ENCODE measurements around the gene PACS2. TPM values are rescaled to one million over a fixed set of nuclear protein-coding genes. Genes with fewer than 3 reads are reported as not detected.
A peak's percentile ranks its signal among the peaks of the same experiment; 100 is the strongest.

PACS2 gene
- total RNA-seq, 1 experiment from 2014 or later: 72.5 TPM

DNA sequence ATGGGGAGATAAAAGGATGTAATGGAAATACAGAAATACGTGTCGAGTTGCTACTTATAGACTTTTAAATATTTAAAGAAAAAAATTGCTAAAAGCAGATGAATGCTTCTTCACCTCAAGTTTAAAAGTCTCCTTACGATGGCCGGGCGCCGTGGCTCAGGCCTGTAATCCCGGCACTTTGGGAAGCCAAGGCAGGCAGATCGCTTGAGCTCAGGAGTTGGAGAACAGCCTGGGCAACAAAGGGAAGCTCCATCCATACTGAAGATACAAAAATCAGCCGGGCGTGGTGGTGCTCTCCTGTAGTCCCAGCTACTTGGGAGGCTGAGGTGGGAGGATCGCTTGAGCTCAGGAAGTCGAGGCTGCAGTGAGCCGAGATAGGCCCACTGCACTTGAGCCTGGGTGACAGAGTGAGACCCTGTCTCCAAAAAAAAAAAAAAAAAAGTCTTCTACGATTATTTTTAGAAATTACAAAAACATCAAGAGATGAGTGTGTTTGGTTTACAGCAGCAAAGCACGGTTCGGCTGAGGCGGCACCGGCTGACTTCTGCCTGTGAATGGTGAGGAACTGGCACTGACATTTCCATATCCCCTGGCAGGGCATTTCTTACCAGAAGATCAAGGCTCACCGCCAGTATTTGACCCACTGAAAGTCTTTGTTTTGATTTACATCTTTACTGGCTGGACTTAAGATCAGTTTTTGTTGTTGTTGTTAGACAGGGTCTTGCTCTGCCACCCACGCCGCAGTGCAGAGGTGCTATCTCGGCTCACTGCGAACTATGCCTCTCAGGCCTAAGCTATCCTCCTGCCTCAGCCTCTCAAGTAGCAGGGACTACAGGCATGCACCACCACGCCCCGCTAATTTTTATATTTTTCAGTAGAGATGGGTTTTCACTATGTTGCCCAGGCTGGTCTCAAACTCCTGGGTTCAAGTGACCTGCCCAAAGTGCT lies 101.2 kb downstream of the PACS2 start:
- Mint-ChIP-seq H3K4me3 (peak overlapping the region; percentile 51 to 77), H3K4me1 (peaks cover 9 to 21% of the 10 kb centered on the region in 2 experiments), H3K9me3 (no peaks in the 10 kb centered on the region), H3K36me3 (ENCODE audit: insufficient read depth in 1 of 3, low read depth in 3 of 3) (peaks cover 3 to 19% (median 13%) of the 10 kb centered on the region in 3 experiments; a peak in 6 of 7 replicates), H3K27ac (no peak overlapping the region), H3K27me3 (ENCODE audit: low read depth) (peaks cover 57% of the 10 kb centered on the region)
- Histone ChIP-seq H3K56ac (ENCODE audit: insufficient read length, low read depth, low read length) (no peak overlapping the region), H3K14ac (ENCODE audit: insufficient read depth, low read length) (no peak overlapping the region), H3K4ac (ENCODE audit: low read depth, low read length) (no peak overlapping the region), H4K5ac (ENCODE audit: insufficient read length, low read depth, low read length) (no peak overlapping the region), H4K8ac (replicated peaks; ENCODE audit: insufficient read length, low read depth, low read length) (no peak overlapping the region), H2BK15ac (ENCODE audit: low read depth, low read length) (no peak overlapping the region), H4K91ac (ENCODE audit: insufficient read length, low read depth, low read length) (no peak overlapping the region), H3T11ph (ENCODE audit: low read length) (no peak overlapping the region), H3K18ac (ENCODE audit: insufficient read length, low read depth, low read length) (no peak overlapping the region), H3K4me1 (ENCODE audit: insufficient read depth, low read length) (no peaks in the 10 kb centered on the region), H3K27me3 (ENCODE audit: insufficient read depth, low read length) (peaks cover 7% of the 10 kb centered on the region), H3K27ac (ENCODE audit: insufficient read length, low read depth, low read length) (no peak overlapping the region), H3K79me1 (ENCODE audit: insufficient read depth, low read depth, low read length, poor library complexity, severe bottlenecking) (no peaks in the 10 kb centered on the region), H3K4me2 (ENCODE audit: insufficient read depth, insufficient read length, low read length) (no peak overlapping the region), H3K9me3 (ENCODE audit: control insufficient read depth, low read depth, low read length) (no peaks in the 10 kb centered on the region), H2BK12ac (ENCODE audit: insufficient read length, low read depth, low read length) (no peak overlapping the region), H2BK5ac (ENCODE audit: insufficient read length, low read length) (no peak overlapping the region), H3K79me2 (ENCODE audit: insufficient read depth, low read length) (peaks cover 7% of the 10 kb centered on the region; the same call in 1 of the 2 replicates), H2BK120ac (ENCODE audit: low read depth, low read length, poor library complexity, severe bottlenecking) (no peak overlapping the region), H2AFZ (ENCODE audit: low read length) (no peak overlapping the region), H3K9ac (ENCODE audit: extremely low read depth, insufficient read length, low read length) (no peak overlapping the region), H2BK20ac (ENCODE audit: low read depth, low read length, poor library complexity, severe bottlenecking) (no peak overlapping the region), H2AK5ac (ENCODE audit: insufficient read length, low read length) (no peak overlapping the region), H3K23me2 (ENCODE audit: insufficient read length, low read depth, low read length, poor library complexity, severe bottlenecking) (peaks cover 20% of the 10 kb centered on the region), H4K20me1 (ENCODE audit: control insufficient read depth, insufficient read depth, insufficient read length) (no peaks in the 10 kb centered on the region), H3K23ac (ENCODE audit: insufficient read length, low read depth, low read length) (no peak overlapping the region)
- TF ChIP-seq CTCF (conservative IDR thresholded peaks at IDR 0.05): no peak
- no peak for DNase-seq
- WGBS (ENCODE audit: extremely low coverage, insufficient read length, low lambda C conversion rate): no CpG with 5 or more reads among the region's 25 CpGs
